Smooth muscle cell (in vitro differentiated cells): ENCODE measurements around the gene ATF7IP2. TPM values are rescaled to one million over a fixed set of nuclear protein-coding genes. Genes with fewer than 3 reads are reported as not detected.

Source experiments
- DNase-seq: peaks from one replicate; lab custom pipeline; 2025; ENCODE audit not compliant: unreplicated experiment; lab: John Stamatoyannopoulos, UW
- H2AFZ ChIP-seq: fragments of 200-600 bp; sonication (generic); 2 replicates; pipeline ENCODE4 v1.6.0; 2016; ENCODE audit warnings: antibody characterized with exemption, low read depth, mild to moderate bottlenecking
- H3F3A ChIP-seq: fragments of 200-600 bp; sonication (generic); 2 replicates; pipeline ENCODE4 v1.6.0; 2017; ENCODE audit warnings: antibody characterized with exemption, low read depth
- H3K27ac ChIP-seq: fragments of 200-600 bp; sonication (generic); 2 replicates; pipeline ENCODE4 v1.5.1; 2016; ENCODE audit warnings: low read depth, mild to moderate bottlenecking
- H3K27me3 ChIP-seq: fragments of 200-600 bp; sonication (generic); 2 replicates; pipeline ENCODE4 v1.6.1; 2016; ENCODE audit warnings: low read depth, mild to moderate bottlenecking
- H3K36me3 ChIP-seq: fragments of 200-600 bp; sonication (generic); 2 replicates; pipeline ENCODE4 v1.5.1; 2016; ENCODE audit warnings: low read depth
- H3K4me1 ChIP-seq: fragments of 200-600 bp; sonication (generic); 2 replicates; pipeline ENCODE4 v1.5.1; 2016; ENCODE audit warnings: low read depth
- H3K4me2 ChIP-seq: fragments of 200-600 bp; sonication (generic); 2 replicates; pipeline ENCODE4 v1.6.0; 2016; ENCODE audit warnings: mild to moderate bottlenecking
- H3K4me3 ChIP-seq: fragments of 200-600 bp; sonication (generic); 2 replicates; pipeline ENCODE4 v1.5.1; 2016; ENCODE audit warnings: mild to moderate bottlenecking
- H3K79me2 ChIP-seq: fragments of 200-600 bp; sonication (generic); 2 replicates; pipeline ENCODE4 v1.6.0; 2016; ENCODE audit warnings: low read depth, mild to moderate bottlenecking
- H3K9ac ChIP-seq: fragments of 200-600 bp; sonication (generic); 2 replicates; pipeline ENCODE4 v1.6.0; 2016; ENCODE audit warnings: low read depth
- H3K9me3 ChIP-seq: fragments of 200-600 bp; sonication (generic); replicated peaks from 2 replicates; pipeline ENCODE4 v1.5.1; 2016; ENCODE audit warnings: low read depth
- H4K20me1 ChIP-seq: fragments of 200-600 bp; sonication (generic); 2 replicates; pipeline ENCODE4 v1.6.0; 2016; ENCODE audit warnings: low read depth
- WGBS: methylation state at CpG from one replicate; pipeline ENCODE4 v1.1.7; 2016; ENCODE audit warnings: low lambda C conversion rate; 5-methylcytosine and 5-hydroxymethylcytosine counted together
- polyA plus RNA-seq: library from polyadenylated mRNA; unstranded; fragments of >200 nt; fragmentation: Nextera tagmentation; extraction: Ambion mirVana; gene quantifications from 2 replicates; pipeline ENCODE4 v1.2.1, GENCODE V29; 2016
- total RNA-seq: library from RNA; depleted of rRNA; stranded (reverse); fragments of >200 nt; gene quantifications from 2 replicates; pipeline ENCODE4 v1.2.3, GENCODE V29; 2014
- TF ChIP-seq, protein P1 (sequence below): fragments of 200-600 bp; sonication (generic); IDR thresholded peaks from 2 replicates; pipeline ENCODE4 v1.5.1; 2017; ENCODE audit warnings: borderline replicate concordance, mild to moderate bottlenecking, antibody characterized with exemption; ENCODE audit not compliant: insufficient read depth, poor library complexity, severe bottlenecking

The ATF7IP2 gene
- total and polyA plus RNA-seq, 2 experiments from 2014 or later = 4.3 to 4.7 TPM

DNA sequence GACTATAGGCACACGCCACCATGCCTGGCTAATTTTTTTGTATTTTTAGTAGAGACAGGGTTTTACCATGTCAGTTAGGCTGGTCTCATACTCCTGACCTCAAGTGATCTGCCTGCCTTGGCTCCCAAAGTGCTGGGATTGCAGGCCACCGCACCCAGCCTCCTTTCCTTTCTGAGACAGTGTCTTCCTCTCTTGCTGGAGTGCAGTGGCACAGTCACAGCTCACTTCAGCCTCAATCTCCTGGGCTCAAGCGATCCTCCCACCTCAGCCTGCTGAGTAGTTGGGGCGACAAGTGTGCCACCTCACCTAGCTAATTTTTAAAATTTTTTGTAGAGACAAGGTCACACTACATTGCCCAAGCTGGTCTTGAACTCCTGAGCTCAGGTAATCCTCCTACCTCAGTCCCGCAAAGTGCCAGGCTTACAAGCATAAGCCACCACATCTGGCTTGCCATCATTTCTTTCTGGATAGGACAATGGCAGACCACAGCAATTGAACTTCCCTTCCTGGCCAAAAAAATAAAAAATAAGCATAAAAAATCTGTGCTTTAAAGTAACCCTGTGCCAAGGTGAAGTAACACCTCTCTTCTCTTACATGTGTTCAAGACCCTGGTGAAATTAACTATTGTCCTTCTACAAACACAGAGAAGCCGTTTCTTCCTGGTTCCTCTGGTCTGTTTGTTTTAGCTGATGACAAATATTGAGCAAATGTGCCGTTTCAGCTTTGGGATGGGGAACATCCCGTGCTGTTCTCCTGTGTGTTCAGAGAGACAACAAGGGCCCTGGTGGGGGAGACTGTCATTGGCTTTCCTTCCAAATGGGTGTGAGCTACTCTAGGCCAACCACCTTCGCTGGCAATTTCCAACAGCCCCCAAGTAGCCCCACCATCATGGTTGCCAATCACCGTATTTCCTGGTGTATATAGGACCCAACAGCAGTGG, 134.3 kb downstream of the ATF7IP2 start:
- Histone ChIP-seq H3K27me3 (peaks cover 31% of the 10 kb centered on the region), H3K4me2 (no peak overlapping the region), H3K9me3 (no peaks in the 10 kb centered on the region), H2AFZ (no peak overlapping the region), H4K20me1 (no peaks in the 10 kb centered on the region), H3K4me3 (no peak overlapping the region), H3K9ac (no peak overlapping the region), H3K36me3 (no peaks in the 10 kb centered on the region), H3F3A (peaks cover 2% of the 10 kb centered on the region), H3K79me2 (no peaks in the 10 kb centered on the region), H3K27ac (no peak overlapping the region), H3K4me1 (no peaks in the 10 kb centered on the region)
- TF ChIP-seq, protein P1, sequence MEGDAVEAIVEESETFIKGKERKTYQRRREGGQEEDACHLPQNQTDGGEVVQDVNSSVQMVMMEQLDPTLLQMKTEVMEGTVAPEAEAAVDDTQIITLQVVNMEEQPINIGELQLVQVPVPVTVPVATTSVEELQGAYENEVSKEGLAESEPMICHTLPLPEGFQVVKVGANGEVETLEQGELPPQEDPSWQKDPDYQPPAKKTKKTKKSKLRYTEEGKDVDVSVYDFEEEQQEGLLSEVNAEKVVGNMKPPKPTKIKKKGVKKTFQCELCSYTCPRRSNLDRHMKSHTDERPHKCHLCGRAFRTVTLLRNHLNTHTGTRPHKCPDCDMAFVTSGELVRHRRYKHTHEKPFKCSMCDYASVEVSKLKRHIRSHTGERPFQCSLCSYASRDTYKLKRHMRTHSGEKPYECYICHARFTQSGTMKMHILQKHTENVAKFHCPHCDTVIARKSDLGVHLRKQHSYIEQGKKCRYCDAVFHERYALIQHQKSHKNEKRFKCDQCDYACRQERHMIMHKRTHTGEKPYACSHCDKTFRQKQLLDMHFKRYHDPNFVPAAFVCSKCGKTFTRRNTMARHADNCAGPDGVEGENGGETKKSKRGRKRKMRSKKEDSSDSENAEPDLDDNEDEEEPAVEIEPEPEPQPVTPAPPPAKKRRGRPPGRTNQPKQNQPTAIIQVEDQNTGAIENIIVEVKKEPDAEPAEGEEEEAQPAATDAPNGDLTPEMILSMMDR = no peak
- no peak for DNase-seq
- WGBS = 83% methylated on average over 10 of the region's 10 CpGs

DNA sequence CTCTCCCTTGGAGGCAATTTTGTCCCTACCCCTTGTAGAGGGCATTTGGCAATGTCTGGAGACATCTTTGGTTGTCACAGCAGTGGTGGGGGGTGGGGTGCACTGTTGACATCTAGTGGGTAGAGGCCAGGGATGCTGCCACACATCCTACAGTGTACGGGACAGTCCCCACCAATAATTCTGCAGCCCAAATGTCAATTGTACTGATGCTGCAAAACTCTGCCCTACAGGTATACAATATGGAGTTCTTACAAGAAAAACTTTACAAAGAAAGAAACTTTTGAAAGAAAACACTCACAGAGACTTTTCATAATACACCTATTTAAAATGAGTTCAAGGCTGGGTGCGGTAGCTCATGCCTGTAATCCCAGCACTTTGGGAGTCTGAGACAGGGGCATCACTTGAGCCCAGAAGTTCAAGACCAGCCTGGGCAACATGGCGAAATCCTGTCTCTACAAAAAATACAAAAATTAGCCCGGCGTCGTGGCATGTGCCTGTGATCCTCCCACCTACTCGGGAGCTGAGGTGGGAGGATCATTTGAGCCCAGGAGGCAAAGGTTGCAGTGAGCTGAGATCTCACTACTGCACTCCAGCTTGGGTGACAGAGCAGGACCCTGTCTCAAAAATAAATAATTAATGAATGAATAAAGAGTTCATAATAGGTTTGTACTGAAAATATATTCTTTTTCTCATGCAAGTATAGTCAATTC, 135.2 kb downstream of the ATF7IP2 start:
- 78% methylated on average over 7 of the region's 7 CpGs for WGBS
- Histone ChIP-seq H3K4me2 (no peak overlapping the region), H3K9me3 (no peaks in the 10 kb centered on the region), H4K20me1 (no peaks in the 10 kb centered on the region), H3K4me3 (no peak overlapping the region), H3K9ac (no peak overlapping the region), H3K79me2 (no peaks in the 10 kb centered on the region), H3K27ac (no peak overlapping the region), H2AFZ (no peak overlapping the region), H3F3A (peaks cover 2% of the 10 kb centered on the region), H3K27me3 (peaks cover 31% of the 10 kb centered on the region), H3K4me1 (no peaks in the 10 kb centered on the region), H3K36me3 (no peaks in the 10 kb centered on the region)
- no peak for DNase-seq
- TF ChIP-seq, protein P1 = no peak

DNA sequence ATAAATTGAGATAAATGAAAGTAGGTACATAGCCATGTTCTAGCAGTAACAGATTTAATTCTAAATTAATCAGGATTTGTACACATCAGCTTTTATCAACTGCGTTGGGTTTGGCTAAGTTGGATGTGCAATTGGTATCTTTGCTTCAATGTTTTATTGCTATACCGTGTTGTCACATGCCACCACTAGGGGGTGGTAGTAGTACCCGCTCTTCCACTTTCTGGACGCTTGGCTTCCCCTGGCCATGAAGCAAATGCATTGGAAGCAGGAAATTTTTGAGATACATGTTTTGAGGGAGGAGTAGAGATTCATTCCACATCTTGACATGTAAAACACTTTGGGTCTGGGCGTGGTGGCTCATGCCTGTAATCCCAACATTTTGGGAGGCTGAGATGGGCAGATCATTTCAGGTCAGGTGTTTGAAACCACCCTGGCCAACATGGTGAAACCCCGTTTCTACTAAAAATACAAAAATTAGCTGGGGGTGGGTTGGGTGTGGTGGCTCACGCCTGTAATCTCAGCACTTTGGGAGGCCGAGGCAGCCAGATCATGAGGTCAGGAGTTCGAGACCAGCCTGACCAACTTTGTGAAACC, 135.9 kb downstream of the ATF7IP2 start:
- no peak overlapping the region for H3K27ac ChIP-seq
- peaks cover 31% of the 10 kb centered on the region for H3K27me3 ChIP-seq
- H3K4me1 ChIP-seq = no peaks in the 10 kb centered on the region
- WGBS = 43% methylated on average over 9 of the region's 9 CpGs
- H4K20me1 ChIP-seq = no peaks in the 10 kb centered on the region
- H3K36me3 ChIP-seq = no peaks in the 10 kb centered on the region
- H3K4me2 ChIP-seq = no peak overlapping the region
- H3K79me2 ChIP-seq = no peaks in the 10 kb centered on the region
- no peak overlapping the region for H3K9ac ChIP-seq
- no peaks in the 10 kb centered on the region for H3K9me3 ChIP-seq
- DNase-seq = peak; percentile 3
- H2AFZ ChIP-seq = no peak overlapping the region
- H3K4me3 ChIP-seq = no peak overlapping the region
- TF ChIP-seq, protein P1 = peak; percentile 82
- H3F3A ChIP-seq = peaks cover 2% of the 10 kb centered on the region
